Measurements from ENCODE around the gene MAST2. TPM values are rescaled to one million over a fixed set of nuclear protein-coding genes. Genes with fewer than 3 reads are reported as not detected.

The MAST2 gene
- total and polyA plus RNA-seq, 9 of the 15 experiments (the other 6 are each of a cell fraction or from before 2014, with no cell fraction given) = 0.73 to 32.0 (median 17.8) TPM

GRCh38 chr1:46053734-46054133 lies 250.3 kb downstream of the MAST2 start (continued):
- no peak for TF ChIP-seq CAMTA2 (CRISPR knock-in tag; conservative IDR thresholded peaks at IDR 0.05)
- TF ChIP-seq MED1 (CRISPR knock-in tag; IDR thresholded peaks at IDR 0.05; ENCODE audit: borderline replicate concordance) = no peak
- TF ChIP-seq ZNF311 (CRISPR knock-in tag; IDR thresholded peaks at IDR 0.05) = no peak
- TF ChIP-seq ZNF395 (CRISPR knock-in tag; IDR thresholded peaks at IDR 0.05) = no peak
- TF ChIP-seq POLR2H (tag; IDR thresholded peaks at IDR 0.05; ENCODE audit: low read depth) = no peak
- 0 out of 2 replicates have a peak, but pooled peaks have one; percentile 3 for TF ChIP-seq CBFA2T2 (conservative IDR thresholded peaks at IDR 0.05)
- TF ChIP-seq CBFB (CRISPR knock-in tag; IDR thresholded peaks at IDR 0.05) = no peak
- no peak for TF ChIP-seq ZBTB43 (CRISPR knock-in tag; IDR thresholded peaks at IDR 0.05)
- TF ChIP-seq TSC22D4 (tag; IDR thresholded peaks at IDR 0.05) = no peak
- TF ChIP-seq THRAP3 (IDR thresholded peaks at IDR 0.05; ENCODE audit: borderline replicate concordance) = no peak
- TF ChIP-seq SLC30A9 (CRISPR knock-in tag; IDR thresholded peaks at IDR 0.05) = no peak
- no peak for TF ChIP-seq ZNF232 (CRISPR knock-in tag; IDR thresholded peaks at IDR 0.05)
- no peak for TF ChIP-seq POLR2G (IDR thresholded peaks at IDR 0.05; ENCODE audit: low read depth, low read length)
- no peak for TF ChIP-seq CREM (IDR thresholded peaks at IDR 0.05; ENCODE audit: low read depth)
- TF ChIP-seq STAT5B (CRISPR knock-in tag; IDR thresholded peaks at IDR 0.05) = no peak
